ENCODE measurements around the gene CFLAR.

GRCh38 chr2:201201371-201201770 lies 85.4 kb downstream of the CFLAR start:
- TF ChIP-seq TAF1 (IDR thresholded peaks at IDR 0.05; ENCODE audit: borderline replicate concordance, low read depth, low read length) (no peak), SMC3 (IDR thresholded peaks at IDR 0.05; ENCODE audit: low read depth, low read length) (no peak), USF1 (IDR thresholded peaks at IDR 0.05; ENCODE audit: borderline replicate concordance, low read depth) (no peak), NRF1 (IDR thresholded peaks at IDR 0.05; ENCODE audit: low read depth, low read length) (no peak), CTCF (IDR thresholded peaks at IDR 0.05) (no peak), POLR2AphosphoS5 (IDR thresholded peaks at IDR 0.05; ENCODE audit: low read depth, low read length) (no peak), JUND (IDR thresholded peaks at IDR 0.05) (no peak), NFIC (IDR thresholded peaks at IDR 0.05; ENCODE audit: borderline replicate concordance) (no peak), EP300 (IDR thresholded peaks at IDR 0.05; ENCODE audit: borderline replicate concordance in 1 of 2, low read depth in 1 of 2, low read length in 1 of 2) (no peak)

Measured in SK-N-SH (cell line).